GM20000 (cell line): ENCODE measurements around the gene ARHGEF16.

ENCODE experiments used
- DNase-seq: peaks from one replicate; pipeline ENCODE4 v3.0.0; 2012; ENCODE audit warnings: low spot score
- CTCF ChIP-seq: IDR thresholded peaks from 2 replicates; pipeline ENCODE4 v1.5.1; 2012; ENCODE audit warnings: mild to moderate bottlenecking, control low read depth; ENCODE audit errors: extremely low read depth, missing control alignments

ARHGEF16 gene

GRCh38 chr1:3475839-3476573 is 21.5 kb downstream of the ARHGEF16 start:
- TF ChIP-seq CTCF: no peak
- no peak for DNase-seq

GRCh38 chr1:3476666-3477065 is 22.2 kb downstream of the ARHGEF16 start:
- no peak for DNase-seq
- no peak for TF ChIP-seq CTCF

- TF ChIP-seq CTCF: no peak
- DNase-seq: peak; percentile 78
Observed at GRCh38 chr1:3477241-3477995, 23.0 kb downstream of the ARHGEF16 start.

GRCh38 chr1:3478187-3478586 is 23.7 kb downstream of the ARHGEF16 start:
- DNase-seq: no peak
- TF ChIP-seq CTCF: no peak

- DNase-seq: no peak
- TF ChIP-seq CTCF: no peak
Observed at GRCh38 chr1:3479511-3480368, 25.3 kb downstream of the ARHGEF16 start.

GRCh38 chr1:3480369-3480719 is 25.9 kb downstream of the ARHGEF16 start:
- no peak for TF ChIP-seq CTCF

GRCh38 chr1:3481046-3481445 is 26.6 kb downstream of the ARHGEF16 start:
- no peak for TF ChIP-seq CTCF

More at GRCh38 chr1:3480369-3480719, 25.9 kb downstream of the ARHGEF16 start:
- no peak for DNase-seq

More at GRCh38 chr1:3481046-3481445, 26.6 kb downstream of the ARHGEF16 start:
- DNase-seq: no peak
